ENCODE measurements around the gene KCTD15. TPM values are rescaled to one million over a fixed set of nuclear protein-coding genes. Genes with fewer than 3 reads are reported as not detected.

Gene KCTD15
- total RNA-seq, 1 experiment from 2014 or later, result 41.5 TPM

GRCh38 chr19:33773704-33774624 is 22.7 kb upstream of the KCTD15 start (continued):
- TF ChIP-seq AR (CRISPR knock-in tag; IDR thresholded peaks at IDR 0.05) (no peak), MLX (CRISPR knock-in tag; IDR thresholded peaks at IDR 0.05) (no peak), HMGXB4 (CRISPR knock-in tag; IDR thresholded peaks at IDR 0.05) (no peak), ELF4 (CRISPR knock-in tag; IDR thresholded peaks at IDR 0.05; ENCODE audit: low read depth) (no peak)

- Mint-ChIP-seq H3K27ac (no peak overlapping the region), H3K36me3 (no peaks in the 10 kb centered on the region), H3K4me3 (no peak overlapping the region), H3K27me3 (ENCODE audit: low read depth) (peaks cover 12% of the 10 kb centered on the region), H3K9me3 (no peaks in the 10 kb centered on the region), H3K4me1 (peaks cover 13% of the 10 kb centered on the region)
- ATAC-seq (no peak), DNase-seq (ENCODE audit: low spot score) (no peak)
- TF ChIP-seq NFYB (CRISPR knock-in tag; conservative IDR thresholded peaks at IDR 0.05; ENCODE audit: low read depth), result no peak
- no peak for TF ChIP-seq FOXP1 (CRISPR knock-in tag; IDR thresholded peaks at IDR 0.05; ENCODE audit: borderline replicate concordance)
- TF ChIP-seq ZNF121 (CRISPR knock-in tag; IDR thresholded peaks at IDR 0.05), result no peak
- no peak for TF ChIP-seq IRF2 (CRISPR knock-in tag; IDR thresholded peaks at IDR 0.05; ENCODE audit: borderline replicate concordance, low read depth)
- CTCF ChIA-PET, result interaction anchor here (1.2 to 1.4 kb wide), 2 partner anchors 20 to 358 kb away, joined by 3 to 6 read pairs; no protein-coding TSS in a partner anchor
- POLR2A ChIA-PET, result no interaction called here
Measured at GRCh38 chr19:33774751-33775150, 21.9 kb upstream of the KCTD15 start.

- H3K27ac Mint-ChIP-seq, result no peak overlapping the region
- ChIA-PET CTCF (interaction anchor here (0.5 to 1.4 kb wide), 3 partner anchors 144 to 395 kb away, joined by 3 to 6 read pairs (median 6); no protein-coding TSS in a partner anchor), POLR2A (no interaction called here)
- no peaks in the 10 kb centered on the region for H3K9me3 Mint-ChIP-seq
- TF ChIP-seq ZNF396 (CRISPR knock-in tag; IDR thresholded peaks at IDR 0.05; ENCODE audit: borderline replicate concordance) (no peak), TEAD1 (CRISPR knock-in tag; IDR thresholded peaks at IDR 0.05) (no peak), FOXK1 (CRISPR knock-in tag; IDR thresholded peaks at IDR 0.05) (no peak)
- peaks cover 16% of the 10 kb centered on the region for H3K4me1 Mint-ChIP-seq
- H3K36me3 Mint-ChIP-seq, result no peaks in the 10 kb centered on the region
- no peak overlapping the region for H3K4me3 Mint-ChIP-seq
- DNase-seq (ENCODE audit: low spot score) (no peak), ATAC-seq (no peak)
- peaks cover 12% of the 10 kb centered on the region for H3K27me3 Mint-ChIP-seq (ENCODE audit: low read depth)
Measured at GRCh38 chr19:33775731-33776487, 20.8 kb upstream of the KCTD15 start.

- ChIA-PET CTCF (interaction anchor here (0.5 to 3.7 kb wide), 124 partner anchors 9 to 935 kb away, joined by 3 to 131 read pairs (median 5); partner anchors contain the start of genes CEBPG, KCTD15, PEPD and SLC7A10), POLR2A (interaction anchor here (0.6 to 1.2 kb wide), 3 partner anchors 15 to 21 kb away, joined by 3 read pairs; partner anchors contain the start of gene KCTD15)
- no peak for ATAC-seq
- no peak for DNase-seq (ENCODE audit: low spot score)
- no peak overlapping the region for H3K4me3 Mint-ChIP-seq
- no peak overlapping the region for H3K27ac Mint-ChIP-seq
- peaks cover 12% of the 10 kb centered on the region for H3K27me3 Mint-ChIP-seq (ENCODE audit: low read depth)
- peaks cover 16% of the 10 kb centered on the region for H3K4me1 Mint-ChIP-seq
- no peaks in the 10 kb centered on the region for H3K9me3 Mint-ChIP-seq
- no peaks in the 10 kb centered on the region for H3K36me3 Mint-ChIP-seq
- TF ChIP-seq ESRRA (CRISPR knock-in tag; IDR thresholded peaks at IDR 0.05; ENCODE audit: borderline replicate concordance) (no peak), AR (CRISPR knock-in tag; IDR thresholded peaks at IDR 0.05) (no peak), CBFB (CRISPR knock-in tag; IDR thresholded peaks at IDR 0.05; ENCODE audit: low read depth) (no peak), SMAD3 (CRISPR knock-in tag; IDR thresholded peaks at IDR 0.05; ENCODE audit: borderline replicate concordance) (no peak), TEAD1 (CRISPR knock-in tag; IDR thresholded peaks at IDR 0.05) (no peak), STAT6 (CRISPR knock-in tag; conservative IDR thresholded peaks at IDR 0.05; ENCODE audit: low read depth) (no peak)
Measured at GRCh38 chr19:33777351-33777750, 19.3 kb upstream of the KCTD15 start.

Data from WTC11 (cell line).